Stimulated activated CD4-positive, alpha-beta T cell treated with anti-CD3 and anti-CD28 coated beads, Interleukin-12 subunit alpha, Interleukin-12 subunit beta, amount 100 ng/mL, for 24 hours (primary cell): ENCODE results near the gene HSPBP1.
"Not testable (repeated sequence)": the region's sequence is repeated elsewhere in the genome, so short reads cannot be mapped to it uniquely, and the experiment has no call there.

Source experiments
- DNase-seq, 2 experiments: peaks; one replicate each; pipeline ENCODE4 v3.0.0-alpha.2; 2020; ENCODE audit warnings: low read depth in 2 of 2

The HSPBP1 gene

GRCh38 chr19:55279770-55280643, at the start of gene HSPBP1:
Gene HSPBP1 (minus strand): TSS chr19:55280110. CDS start chr19:55279608, 502 bp downstream.
- peak; percentile 93 for DNase-seq

GRCh38 chr19:55328774-55329318, 48.9 kb upstream of the HSPBP1 start:
- not testable (repeated sequence) for DNase-seq

GRCh38 chr19:55325172-55325571, 45.3 kb upstream of the HSPBP1 start, which contains the start of gene TMEM150B:
Gene TMEM150B (minus strand): TSS chr19:55325341. CDS start chr19:55321036, 4,305 bp downstream.
- no peak for DNase-seq

- no peak for DNase-seq
These were observed 44.8 kb upstream of the HSPBP1 start for GRCh38 chr19:55324662-55325061.

GRCh38 chr19:55322204-55322885, 42.4 kb upstream of the HSPBP1 start:
- DNase-seq, result no peak

- DNase-seq, result no peak
These were observed 41.7 kb upstream of the HSPBP1 start for GRCh38 chr19:55321466-55322137.

- no peak for DNase-seq
These were observed 41.0 kb upstream of the HSPBP1 start for GRCh38 chr19:55320844-55321419.

GRCh38 chr19:55319785-55320184, 39.9 kb upstream of the HSPBP1 start:
- DNase-seq, result no peak

GRCh38 chr19:55316646-55317045, 36.7 kb upstream of the HSPBP1 start:
- no peak for DNase-seq

- DNase-seq, result no peak
These were observed 36.1 kb upstream of the HSPBP1 start for GRCh38 chr19:55315956-55316525.

GRCh38 chr19:55314396-55314795, 34.5 kb upstream of the HSPBP1 start:
- DNase-seq, result no peak

- DNase-seq, result no peak
These were observed 33.0 kb upstream of the HSPBP1 start for GRCh38 chr19:55312621-55313512.

GRCh38 chr19:55311797-55312196, 31.9 kb upstream of the HSPBP1 start:
- no peak for DNase-seq

GRCh38 chr19:55311397-55311796, 31.5 kb upstream of the HSPBP1 start:
- no peak for DNase-seq

- no peak for DNase-seq
These were observed 30.6 kb upstream of the HSPBP1 start for GRCh38 chr19:55310498-55310897.

GRCh38 chr19:55309448-55309847, 29.5 kb upstream of the HSPBP1 start:
- no peak for DNase-seq

GRCh38 chr19:55308281-55308680, 28.4 kb upstream of the HSPBP1 start:
- DNase-seq, result no peak

- DNase-seq, result no peak
These were observed 26.8 kb upstream of the HSPBP1 start for GRCh38 chr19:55306712-55307111.

GRCh38 chr19:55305983-55306562, 26.2 kb upstream of the HSPBP1 start:
- no peak for DNase-seq

GRCh38 chr19:55305491-55305890, 25.6 kb upstream of the HSPBP1 start:
- DNase-seq, result peak; percentile 32 to 34
